HEK293 (cell line): ENCODE results near the gene S1PR2.

ENCODE experiments used
- ATF2 ChIP-seq: fragments of 450-650 bp; formaldehyde crosslinking; IDR thresholded peaks from 2 replicates; pipeline ENCODE4 v1.5.1; 2016; ENCODE audit warnings: missing biosample characterization, missing genetic modification characterization, low read depth
- EGR2 ChIP-seq: fragments of 450-650 bp; formaldehyde crosslinking; IDR thresholded peaks from 2 replicates; pipeline ENCODE4 v1.5.1; 2016; ENCODE audit warnings: low read depth, missing biosample characterization, missing genetic modification characterization
- GLIS2 ChIP-seq: fragments of 450-650 bp; formaldehyde crosslinking; IDR thresholded peaks from 2 replicates; pipeline ENCODE4 v1.5.1; 2016; ENCODE audit warnings: missing biosample characterization, missing genetic modification characterization
- HOXA7 ChIP-seq: sonication (generic); formaldehyde crosslinking; IDR thresholded peaks from 2 replicates; pipeline ENCODE4 v1.8.1; 2022; ENCODE audit warnings: missing genetic modification reagents, borderline replicate concordance
- OVOL3 ChIP-seq: fragments of 450-650 bp; formaldehyde crosslinking; IDR thresholded peaks from 2 replicates; pipeline ENCODE4 v1.5.1; 2016; ENCODE audit warnings: missing biosample characterization, missing genetic modification characterization
- PRDM4 ChIP-seq: fragments of 450-650 bp; formaldehyde crosslinking; IDR thresholded peaks from 2 replicates; pipeline ENCODE4 v1.5.1; 2017; ENCODE audit warnings: missing biosample characterization, missing genetic modification characterization
- SCRT1 ChIP-seq: fragments of 450-650 bp; formaldehyde crosslinking; IDR thresholded peaks from 2 replicates; pipeline ENCODE4 v1.5.1; 2016; ENCODE audit warnings: missing biosample characterization, missing genetic modification characterization, borderline replicate concordance
- SCRT2 ChIP-seq: fragments of 450-650 bp; formaldehyde crosslinking; IDR thresholded peaks from 2 replicates; pipeline ENCODE4 v1.5.1; 2016; ENCODE audit warnings: missing biosample characterization, missing genetic modification characterization
- SP2 ChIP-seq: fragments of 450-650 bp; formaldehyde crosslinking; IDR thresholded peaks from 2 replicates; pipeline ENCODE4 v1.5.1; 2016; ENCODE audit warnings: missing biosample characterization, missing genetic modification characterization
- TRIM28 ChIP-seq: IDR thresholded peaks from 2 replicates; pipeline ENCODE4 v1.6.1; 2011; ENCODE audit warnings: low read length, control low read depth, borderline replicate concordance
- TSHZ1 ChIP-seq: fragments of 450-650 bp; formaldehyde crosslinking; IDR thresholded peaks from 2 replicates; pipeline ENCODE4 v1.5.1; 2016; ENCODE audit warnings: missing biosample characterization, missing genetic modification characterization, borderline replicate concordance
- WT1 ChIP-seq: fragments of 450-650 bp; formaldehyde crosslinking; IDR thresholded peaks from 2 replicates; pipeline ENCODE4 v1.5.1; 2016; ENCODE audit warnings: missing biosample characterization, missing genetic modification characterization
- ZBTB8A ChIP-seq: fragments of 450-650 bp; formaldehyde crosslinking; IDR thresholded peaks from 2 replicates; pipeline ENCODE4 v1.5.1; 2016; ENCODE audit warnings: missing biosample characterization, missing genetic modification characterization
- ZFP41 ChIP-seq: fragments of 450-650 bp; formaldehyde crosslinking; IDR thresholded peaks from 2 replicates; pipeline ENCODE4 v1.5.1; 2016; ENCODE audit warnings: missing biosample characterization, missing genetic modification characterization, borderline replicate concordance
- ZIC2 ChIP-seq: fragments of 450-650 bp; formaldehyde crosslinking; IDR thresholded peaks from 2 replicates; pipeline ENCODE4 v1.5.1; 2016; ENCODE audit warnings: missing biosample characterization, missing genetic modification characterization
- ZNF148 ChIP-seq: fragments of 450-650 bp; formaldehyde crosslinking; IDR thresholded peaks from 2 replicates; pipeline ENCODE4 v1.5.0; 2017; ENCODE audit warnings: missing biosample characterization, missing genetic modification characterization, borderline replicate concordance
- ZNF223 ChIP-seq: fragments of 450-650 bp; formaldehyde crosslinking; IDR thresholded peaks from 2 replicates; pipeline ENCODE4 v1.5.1; 2016; ENCODE audit warnings: missing biosample characterization, missing genetic modification characterization
- ZNF23 ChIP-seq: fragments of 450-650 bp; formaldehyde crosslinking; IDR thresholded peaks from 2 replicates; pipeline ENCODE4 v1.5.1; 2016; ENCODE audit warnings: missing biosample characterization, missing genetic modification characterization, borderline replicate concordance
- ZNF362 ChIP-seq: fragments of 450-650 bp; formaldehyde crosslinking; IDR thresholded peaks from 2 replicates; pipeline ENCODE4 v1.5.1; 2016; ENCODE audit warnings: missing biosample characterization, missing genetic modification characterization
- ZNF501 ChIP-seq: fragments of 450-650 bp; formaldehyde crosslinking; IDR thresholded peaks from 2 replicates; pipeline ENCODE4 v1.5.1; 2016; ENCODE audit warnings: missing biosample characterization, missing genetic modification characterization
- ZNF513 ChIP-seq: fragments of 450-650 bp; IDR thresholded peaks from 2 replicates; pipeline ENCODE4 v1.5.1; 2018; ENCODE audit warnings: missing biosample characterization, missing genetic modification characterization
- ZNF548 ChIP-seq: fragments of 450-650 bp; formaldehyde crosslinking; IDR thresholded peaks from 2 replicates; pipeline ENCODE4 v1.5.1; 2016; ENCODE audit warnings: missing biosample characterization, missing genetic modification characterization
- ZNF571 ChIP-seq: fragments of 450-650 bp; formaldehyde crosslinking; IDR thresholded peaks from 2 replicates; pipeline ENCODE4 v1.5.0; 2017; ENCODE audit warnings: missing biosample characterization, missing genetic modification characterization
- ZNF585B ChIP-seq: fragments of 450-650 bp; formaldehyde crosslinking; IDR thresholded peaks from 2 replicates; pipeline ENCODE4 v1.5.1; 2016; ENCODE audit warnings: missing biosample characterization, missing genetic modification characterization
- ZNF658 ChIP-seq: fragments of 450-650 bp; formaldehyde crosslinking; IDR thresholded peaks from 2 replicates; pipeline ENCODE4; 2016; ENCODE audit warnings: missing biosample characterization, missing genetic modification characterization
- ZNF701 ChIP-seq: fragments of 450-650 bp; formaldehyde crosslinking; IDR thresholded peaks from 2 replicates; pipeline ENCODE4 v1.5.1; 2016; ENCODE audit warnings: missing biosample characterization, missing genetic modification characterization
- ZSCAN16 ChIP-seq: fragments of 450-650 bp; formaldehyde crosslinking; IDR thresholded peaks from 2 replicates; pipeline ENCODE4 v1.5.1; 2016; ENCODE audit warnings: missing biosample characterization, missing genetic modification characterization
- ZSCAN23 ChIP-seq: fragments of 450-650 bp; formaldehyde crosslinking; IDR thresholded peaks from 2 replicates; pipeline ENCODE4 v1.5.1; 2016; ENCODE audit warnings: missing biosample characterization, missing genetic modification characterization

S1PR2 gene

GRCh38 chr19:10269333-10270179 is 38.4 kb upstream of the S1PR2 start (continued):
- no peak for TF ChIP-seq PRDM4 (tag by site-specific recombination)
- peak; percentile 13; the same call in 1 of the 2 replicates for TF ChIP-seq SP2 (tag by site-specific recombination)
- peak; percentile 52; the same call in 1 of the 2 replicates for TF ChIP-seq ZSCAN16 (tag by site-specific recombination)
- 0 out of 2 replicates have a peak, but pooled peaks have one; percentile 26 for TF ChIP-seq ZNF501 (tag by site-specific recombination)
- TF ChIP-seq ZNF571 (tag by site-specific recombination) = no peak
- TF ChIP-seq ATF2 = no peak
- no peak for TF ChIP-seq ZNF148 (tag by site-specific recombination)
- peak; percentile 89 for TF ChIP-seq SCRT2 (tag by site-specific recombination)
- TF ChIP-seq ZNF585B = no peak
- TF ChIP-seq TRIM28 = no peak
- TF ChIP-seq OVOL3 (tag by site-specific recombination) = no peak
- TF ChIP-seq ZFP41 = no peak
- no peak for TF ChIP-seq ZNF548
- TF ChIP-seq ZNF513 (tag by site-specific recombination) = no peak
- no peak for TF ChIP-seq WT1 (tag by site-specific recombination)
- no peak for TF ChIP-seq ZNF701 (tag by site-specific recombination)
- no peak for TF ChIP-seq ZNF362 (tag by site-specific recombination)
- TF ChIP-seq ZNF658 (tag by site-specific recombination) = no peak
- TF ChIP-seq ZNF223 (tag by site-specific recombination) = no peak
- TF ChIP-seq GLIS2 = no peak
- TF ChIP-seq ZNF23 (tag by site-specific recombination) = no peak
- TF ChIP-seq ZBTB8A (tag by site-specific recombination) = no peak
- TF ChIP-seq EGR2 (tag by site-specific recombination) = no peak
- no peak for TF ChIP-seq ZIC2 (tag by site-specific recombination)
- TF ChIP-seq SCRT1 (tag by site-specific recombination) = peak; percentile 66; the same call in 1 of the 2 replicates
- no peak for TF ChIP-seq HOXA7
- no peak for TF ChIP-seq TSHZ1 (tag by site-specific recombination)
- TF ChIP-seq ZSCAN23 (tag by site-specific recombination) = no peak
